Measurements from ENCODE around the gene GRIN1.

Gene GRIN1

DNA sequence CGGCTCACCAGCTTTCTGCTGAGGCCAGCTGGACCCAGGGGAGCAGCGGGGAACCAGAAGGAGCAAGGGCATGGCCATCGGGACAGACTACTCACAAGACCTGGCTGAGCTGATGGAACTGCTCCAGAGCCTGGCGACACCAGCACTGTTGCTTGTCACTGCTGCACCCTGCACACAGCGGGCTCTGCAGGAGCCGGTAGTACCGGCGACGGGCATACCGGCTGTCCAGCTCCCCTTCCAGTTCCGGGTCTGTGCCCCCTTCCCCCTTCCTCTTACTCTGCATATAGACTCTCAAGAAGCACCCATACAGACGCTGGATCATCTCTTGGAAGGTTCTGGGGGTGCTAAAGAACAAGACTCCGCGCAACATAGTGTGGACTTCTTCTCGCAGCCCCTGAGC is 48.4 kb downstream of the GRIN1 start:
- DNase-seq (ENCODE audit: low read depth): no peak
- TF ChIP-seq, protein P1, sequence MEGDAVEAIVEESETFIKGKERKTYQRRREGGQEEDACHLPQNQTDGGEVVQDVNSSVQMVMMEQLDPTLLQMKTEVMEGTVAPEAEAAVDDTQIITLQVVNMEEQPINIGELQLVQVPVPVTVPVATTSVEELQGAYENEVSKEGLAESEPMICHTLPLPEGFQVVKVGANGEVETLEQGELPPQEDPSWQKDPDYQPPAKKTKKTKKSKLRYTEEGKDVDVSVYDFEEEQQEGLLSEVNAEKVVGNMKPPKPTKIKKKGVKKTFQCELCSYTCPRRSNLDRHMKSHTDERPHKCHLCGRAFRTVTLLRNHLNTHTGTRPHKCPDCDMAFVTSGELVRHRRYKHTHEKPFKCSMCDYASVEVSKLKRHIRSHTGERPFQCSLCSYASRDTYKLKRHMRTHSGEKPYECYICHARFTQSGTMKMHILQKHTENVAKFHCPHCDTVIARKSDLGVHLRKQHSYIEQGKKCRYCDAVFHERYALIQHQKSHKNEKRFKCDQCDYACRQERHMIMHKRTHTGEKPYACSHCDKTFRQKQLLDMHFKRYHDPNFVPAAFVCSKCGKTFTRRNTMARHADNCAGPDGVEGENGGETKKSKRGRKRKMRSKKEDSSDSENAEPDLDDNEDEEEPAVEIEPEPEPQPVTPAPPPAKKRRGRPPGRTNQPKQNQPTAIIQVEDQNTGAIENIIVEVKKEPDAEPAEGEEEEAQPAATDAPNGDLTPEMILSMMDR (IDR thresholded peaks at IDR 0.05; ENCODE audit: control insufficient read depth, extremely low read depth, insufficient read depth): no peak
- peak overlapping the region; percentile 100 for H3K4me3 ChIP-seq (ENCODE audit: low read depth, low read length)

DNA sequence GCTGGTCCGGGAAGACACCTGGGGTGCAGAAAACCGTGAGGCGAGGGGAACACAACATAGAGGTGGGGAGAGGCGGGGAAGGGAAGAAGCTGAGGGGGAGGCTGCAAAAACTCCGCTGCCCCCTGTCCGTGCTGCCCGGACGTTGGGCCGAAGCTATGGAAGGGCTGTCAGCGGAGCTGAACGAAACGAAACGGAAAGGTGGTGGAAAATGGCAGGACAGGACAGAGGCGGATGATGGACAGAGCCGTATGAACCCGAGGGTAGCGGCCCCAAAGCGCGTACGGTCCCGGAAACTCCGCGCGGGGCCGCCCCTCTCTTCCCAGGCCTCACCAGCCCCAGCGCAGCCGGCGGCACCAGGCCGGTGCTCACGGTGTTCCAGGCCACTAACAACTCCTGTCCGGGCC is 49.1 kb downstream of the GRIN1 start:
- TF ChIP-seq, protein P1 (IDR thresholded peaks at IDR 0.05; ENCODE audit: control insufficient read depth, extremely low read depth, insufficient read depth): no peak
- H3K4me3 ChIP-seq (ENCODE audit: low read depth, low read length): peak overlapping the region; percentile 100
- no peak for DNase-seq (ENCODE audit: low read depth)

DNA sequence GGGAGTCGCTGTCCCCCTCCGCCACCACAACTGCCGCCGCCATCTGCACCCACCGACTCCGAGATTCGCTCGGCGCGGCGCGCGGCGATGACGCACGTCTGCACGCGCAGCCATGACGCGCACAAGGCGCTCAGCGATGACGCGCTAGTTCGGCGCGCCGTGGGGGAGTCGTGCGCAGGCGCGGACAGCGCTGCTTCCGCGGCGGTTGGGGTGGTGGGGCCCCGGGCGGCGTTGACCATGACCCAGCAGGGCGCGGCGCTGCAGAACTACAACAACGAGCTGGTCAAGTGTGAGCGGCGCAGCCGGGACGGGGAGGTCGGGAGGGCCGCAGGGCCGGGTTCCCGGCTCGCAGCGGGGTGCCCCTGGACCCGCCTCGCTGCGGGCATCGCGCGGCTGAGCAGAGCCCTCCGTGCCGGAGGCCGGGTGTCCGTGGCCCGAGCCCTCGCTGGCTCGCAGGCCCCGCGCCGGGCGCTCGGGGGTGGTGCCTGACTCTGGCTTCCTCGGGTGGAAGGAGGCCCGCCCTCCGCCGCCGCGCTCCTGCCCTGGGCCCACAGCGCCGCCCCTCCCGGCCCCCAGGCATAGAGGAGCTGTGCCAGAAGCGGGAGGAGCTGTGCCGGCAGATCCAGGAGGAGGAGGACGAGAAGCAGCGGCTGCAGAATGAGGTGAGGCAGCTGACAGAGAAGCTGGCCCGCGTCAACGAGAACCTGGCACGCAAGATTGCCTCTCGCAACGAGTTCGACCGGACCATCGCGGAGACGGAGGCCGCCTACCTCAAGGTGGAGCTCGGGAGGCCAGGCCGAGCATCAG is 49.7 kb downstream of the GRIN1 start, which contains the start of the genes ANAPC2 and SSNA1:
ANAPC2 (minus strand) TSS at position 71 of the 807 bp plus-strand sequence; CDS start at position 43, 28 bp downstream.
SSNA1 (plus strand) TSS at position 187 of the 807 bp plus-strand sequence; CDS start at position 238, 51 bp downstream.
- DNase-seq (ENCODE audit: low read depth): peak; percentile 86
- H3K4me3 ChIP-seq (ENCODE audit: low read depth, low read length): peak within 1 kb of the TSS; percentile 100

DNA sequence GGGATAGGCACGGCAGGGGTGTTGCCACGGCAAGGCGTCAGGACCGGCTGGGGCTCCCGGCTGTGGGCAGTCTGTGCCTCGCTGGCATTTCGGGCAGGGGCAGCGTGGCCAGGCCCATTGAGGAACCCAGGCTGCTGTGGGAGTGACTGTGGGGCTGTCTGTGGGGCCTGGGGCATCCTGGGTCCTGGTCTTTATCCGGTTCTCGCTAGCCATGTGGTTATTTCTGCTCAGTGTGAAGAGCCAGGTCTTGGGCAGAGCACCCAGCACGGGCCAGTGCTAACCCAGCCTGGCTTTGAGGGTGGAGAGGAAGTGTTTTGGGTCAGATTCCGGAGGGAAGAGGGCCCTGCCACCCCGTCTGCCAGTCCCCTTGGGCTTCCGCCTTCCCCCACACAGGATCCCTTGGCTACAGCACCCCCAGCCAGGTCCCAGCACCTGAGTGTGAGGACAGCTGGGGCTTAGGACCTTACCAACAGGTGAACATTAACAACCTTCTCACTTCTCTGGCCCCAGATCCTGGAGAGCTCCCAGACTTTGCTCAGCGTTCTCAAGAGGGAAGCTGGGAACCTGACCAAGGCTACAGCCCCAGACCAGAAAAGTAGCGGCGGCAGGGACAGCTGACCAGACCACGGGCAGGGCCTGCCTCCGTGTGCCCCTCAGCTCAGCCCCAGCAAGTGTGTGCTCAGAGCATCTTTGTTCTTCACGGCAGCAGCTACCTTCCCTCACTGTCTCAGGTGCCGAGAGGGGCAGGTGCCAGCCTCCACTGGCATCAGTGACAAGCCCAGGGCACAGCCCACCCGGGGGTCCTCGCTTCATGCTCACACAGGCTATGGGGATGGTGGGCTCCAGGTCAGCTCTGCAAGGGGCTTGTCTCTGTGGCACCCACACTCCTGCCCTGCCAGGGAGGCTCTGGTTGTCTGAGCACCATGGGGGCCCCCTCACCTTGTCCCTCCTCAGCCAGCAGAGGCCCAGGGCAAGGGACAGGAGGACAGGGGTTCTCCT is 50.6 kb downstream of the GRIN1 start:
- H3K4me3 ChIP-seq (ENCODE audit: low read depth, low read length): peak overlapping the region; percentile 100
- TF ChIP-seq, protein P1 (IDR thresholded peaks at IDR 0.05; ENCODE audit: control insufficient read depth, extremely low read depth, insufficient read depth): no peak
- no peak for DNase-seq (ENCODE audit: low read depth)

More for the DNA sequence above, 49.7 kb downstream of the GRIN1 start, which contains the start of the genes ANAPC2 and SSNA1:
- TF ChIP-seq, protein P1 (IDR thresholded peaks at IDR 0.05; ENCODE audit: control insufficient read depth, extremely low read depth, insufficient read depth): peak; percentile 47

DNA sequence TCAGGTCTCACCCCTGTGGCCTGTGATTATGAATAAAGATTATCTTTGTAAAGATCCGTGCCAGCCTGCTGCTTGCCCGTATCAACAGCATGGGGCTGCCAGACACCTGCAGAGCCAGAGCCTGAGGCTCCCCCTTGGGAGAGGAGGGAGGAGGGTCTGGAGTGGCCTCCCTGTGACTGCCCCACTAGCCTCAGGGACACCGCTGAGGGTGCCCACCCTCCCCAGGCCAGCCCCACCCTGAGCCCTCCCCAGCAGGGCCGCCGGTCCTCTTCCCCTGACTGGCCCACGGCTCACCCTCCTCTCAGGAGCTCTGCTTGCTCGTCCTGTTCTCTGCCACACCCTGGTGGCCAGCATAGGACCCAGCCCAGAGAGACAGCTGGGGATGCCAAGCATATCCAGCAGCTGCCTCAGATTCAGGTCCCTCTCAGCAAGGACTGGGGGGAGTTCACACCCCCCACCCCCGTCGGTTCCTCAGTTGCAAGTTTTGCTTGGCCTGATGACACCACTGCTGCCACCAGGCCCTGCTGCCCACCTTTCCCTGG is 51.4 kb downstream of the GRIN1 start:
- no peak for DNase-seq (ENCODE audit: low read depth)

DNA sequence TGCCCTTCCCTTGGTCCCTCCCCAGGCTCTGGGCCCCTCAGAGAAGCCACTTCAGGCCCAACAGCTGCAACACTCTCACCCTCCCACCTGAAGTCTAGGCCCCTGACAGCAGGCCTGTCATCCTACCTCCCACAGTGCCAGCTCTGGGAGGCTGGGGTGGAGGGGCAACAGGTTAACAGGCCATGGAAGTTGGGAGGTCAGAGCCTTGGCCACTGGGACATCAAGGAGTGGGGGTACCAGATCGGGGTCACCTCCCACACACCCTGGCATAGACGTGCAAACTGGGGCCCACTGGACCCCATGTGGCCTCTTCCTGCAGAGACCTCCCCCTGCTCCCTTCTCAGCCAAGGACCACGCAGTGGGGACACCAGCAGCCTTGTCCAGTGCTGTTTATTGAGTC is 52.3 kb downstream of the GRIN1 start:
- no peak for DNase-seq (ENCODE audit: low read depth)
- TF ChIP-seq, protein P1 (IDR thresholded peaks at IDR 0.05; ENCODE audit: control insufficient read depth, extremely low read depth, insufficient read depth): no peak
- H3K4me3 ChIP-seq (ENCODE audit: low read depth, low read length): no peak overlapping the region

More for the DNA sequence above, 51.4 kb downstream of the GRIN1 start:
- TF ChIP-seq, protein P1 (IDR thresholded peaks at IDR 0.05; ENCODE audit: control insufficient read depth, extremely low read depth, insufficient read depth): peak; percentile 64
- peak overlapping the region; percentile 100 for H3K4me3 ChIP-seq (ENCODE audit: low read depth, low read length)
